Panc1 (cell line): Measurements from ENCODE around the gene MSI2. TPM values are rescaled to one million over a fixed set of nuclear protein-coding genes. Genes with fewer than 3 reads are reported as not detected.

Experiments used
- ATAC-seq: fragments of 200-7000 bp; cut with Tn5 transposase; 2 replicates; pipeline ENCODE4 v1.9.1; 2020; ENCODE audit warnings: mild to moderate bottlenecking, moderate library complexity
- BruUV-seq: library from RNA; stranded (reverse); fragments of 400-500 nt; replicated peaks from 2 replicates; lab custom pipeline; 2021; lab: Mats Ljungman, UMichigan
- CTCF ChIA-PET: fragments of 300-600 bp; sonication (Branson Sonifier 250); formaldehyde crosslinking; loops from one replicate; lab custom pipeline; 2022; ENCODE audit warnings: antibody characterized with exemption; lab: Charles Lee
- POLR2A ChIA-PET: fragments of 300-600 bp; sonication (Branson Sonifier 250); formaldehyde crosslinking; loops from one replicate; lab custom pipeline; 2022; ENCODE audit warnings: antibody characterized with exemption; lab: Charles Lee
- DNase-seq: peaks from one replicate; pipeline ENCODE4 v3.0.0-alpha.2; 2010; ENCODE audit warnings: low read depth, low spot score
- H3K27ac ChIP-seq: 2 replicates; pipeline ENCODE4 v1.5.1; 2011; ENCODE audit warnings: mild to moderate bottlenecking, low read length, inconsistent platforms
- H3K27me3 ChIP-seq: fragments of 200-500 bp; sonication (Bioruptor generic); 2 replicates; pipeline ENCODE4 v1.6.0; 2014; ENCODE audit warnings: low read length, inconsistent platforms; ENCODE audit not compliant: control insufficient read depth, insufficient read depth
- H3K36me3 ChIP-seq: fragments of 200-500 bp; sonication (Bioruptor generic); 2 replicates; pipeline ENCODE4 v1.5.1; 2014; ENCODE audit warnings: inconsistent platforms, mild to moderate bottlenecking, low read length, moderate library complexity; ENCODE audit not compliant: control insufficient read depth, insufficient read depth
- H3K4me1 ChIP-seq: 2 replicates; pipeline ENCODE4 v1.5.1; 2011; ENCODE audit warnings: inconsistent platforms, mild to moderate bottlenecking, low read length, moderate library complexity; ENCODE audit not compliant: control insufficient read depth, insufficient read depth
- H3K4me3 ChIP-seq, 2 experiments: 2 replicates each; pipeline ENCODE4 v1.5.1; 2011 to 2012; ENCODE audit warnings: low read depth in 2 of 2, low read length in 2 of 2, mild to moderate bottlenecking in 2 of 2, inconsistent platforms in 1 of 2, moderate library complexity in 1 of 2
- H3K9me3 ChIP-seq: fragments of 200-500 bp; sonication (Bioruptor generic); 2 replicates; pipeline ENCODE4 v1.5.1; 2014; ENCODE audit warnings: low read depth, mild to moderate bottlenecking, inconsistent platforms, low read length, moderate library complexity; ENCODE audit not compliant: control insufficient read depth, insufficient read depth
- CTCF ChIP-seq: fragments of 450-650 bp; IDR thresholded peaks from 2 replicates; pipeline ENCODE4 v1.5.1; 2017; ENCODE audit warnings: mild to moderate bottlenecking
- POLR2AphosphoS5 ChIP-seq: IDR thresholded peaks from 2 replicates; pipeline ENCODE4 v1.6.1; 2012; ENCODE audit warnings: mild to moderate bottlenecking, low read depth, low read length, moderate library complexity
- REST ChIP-seq, 2 experiments: IDR thresholded peaks; 2 replicates each; pipeline ENCODE4 v1.6.1; 2011 to 2012; ENCODE audit warnings: low read depth in 2 of 2, control low read depth in 1 of 2, low read length in 1 of 2, mild to moderate bottlenecking in 1 of 2, moderate library complexity in 1 of 2; ENCODE audit not compliant: insufficient read depth in 1 of 2
- SIN3A ChIP-seq: IDR thresholded peaks from 2 replicates; pipeline ENCODE4 v1.6.1; 2012; ENCODE audit warnings: low read depth, mild to moderate bottlenecking, low read length, moderate library complexity, borderline replicate concordance; ENCODE audit not compliant: insufficient read depth
- TCF7L2 ChIP-seq: IDR thresholded peaks from 2 replicates; pipeline ENCODE4 v1.6.1; 2011; ENCODE audit warnings: mild to moderate bottlenecking, low read depth, low read length, inconsistent platforms
- in situ Hi-C: cut with HindIII; loops from 2 replicates; pipeline ENCODE4 v1.10.0; 2016; ENCODE audit warnings: low sequenced_read_pairs, low pct_unique_long_range_greater_than_20kb
- intact Hi-C: fragments of 100-400 bp; cut with micrococcal nuclease; formaldehyde crosslinking; loops from one replicate; pipeline ENCODE4 v1.10.0; 2022; ENCODE audit not compliant: unreplicated experiment
- total RNA-seq: library from RNA; stranded (reverse); gene quantifications from one replicate; pipeline ENCODE4 v1.2.1, GENCODE V29; 2021; ENCODE audit not compliant: unreplicated experiment

Gene MSI2
- total RNA-seq, 1 experiment from 2014 or later = 38.5 TPM

- ChIA-PET CTCF (no interaction called here), POLR2A (no interaction called here)
- in situ Hi-C loops (no loop called here), intact Hi-C loops (no loop called here)
- BruUV-seq = no TSS peak
- no peak for TF ChIP-seq REST (IDR thresholded peaks at IDR 0.05; ENCODE audit: insufficient read depth in 1 of 2, low read depth in 2 of 2, low read length in 1 of 2)
- no peak for TF ChIP-seq CTCF
- no peak for TF ChIP-seq POLR2AphosphoS5
- no peak for TF ChIP-seq TCF7L2
- no peak for TF ChIP-seq SIN3A
- H3K27ac ChIP-seq = no peak overlapping the region
- ATAC-seq = no peak
- H3K4me1 ChIP-seq = peaks cover under 1% of the 10 kb centered on the region; the same call in 1 of the 2 replicates
- no peaks in the 10 kb centered on the region for H3K27me3 ChIP-seq
- no peak overlapping the region for H3K4me3 ChIP-seq
- no peaks in the 10 kb centered on the region for H3K36me3 ChIP-seq
- no peaks in the 10 kb centered on the region for H3K9me3 ChIP-seq
- no peak for DNase-seq
Observed at GRCh38 chr17:57464191-57464864, 208.0 kb downstream of the MSI2 start.

- DNase-seq (no peak), ATAC-seq (no peak)
- no peaks in the 10 kb centered on the region for H3K9me3 ChIP-seq
- no peaks in the 10 kb centered on the region; the same call in 1 of the 2 replicates for H3K4me1 ChIP-seq
- TF ChIP-seq POLR2AphosphoS5 (no peak), TCF7L2 (no peak)
- no TSS peak for BruUV-seq
- CTCF ChIA-PET = no interaction called here
- no peak overlapping the region for H3K27ac ChIP-seq
- H3K4me3 ChIP-seq = no peak overlapping the region
- intact Hi-C loops (no loop called here), in situ Hi-C loops (no loop called here)
- H3K27me3 ChIP-seq = no peaks in the 10 kb centered on the region
- POLR2A ChIA-PET = no interaction called here
- H3K36me3 ChIP-seq = no peaks in the 10 kb centered on the region
Observed at GRCh38 chr17:57465610-57466009, 209.3 kb downstream of the MSI2 start.

GRCh38 chr17:57466017-57466471 lies 209.7 kb downstream of the MSI2 start:
- Histone ChIP-seq H3K27ac (no peak overlapping the region), H3K4me1 (no peaks in the 10 kb centered on the region; the same call in 1 of the 2 replicates), H3K27me3 (no peaks in the 10 kb centered on the region), H3K4me3 (no peak overlapping the region), H3K36me3 (no peaks in the 10 kb centered on the region), H3K9me3 (no peaks in the 10 kb centered on the region)
- BruUV-seq = no TSS peak
- POLR2A ChIA-PET = no interaction called here
- TF ChIP-seq CTCF (no peak), SIN3A (no peak), TCF7L2 (no peak), REST (IDR thresholded peaks at IDR 0.05; ENCODE audit: insufficient read depth in 1 of 2, low read depth in 2 of 2, low read length in 1 of 2) (no peak), POLR2AphosphoS5 (no peak)
- CTCF ChIA-PET = no interaction called here
- DNase-seq (no peak), ATAC-seq (no peak)
- intact Hi-C loops (no loop called here), in situ Hi-C loops (no loop called here)
